ENCODE results near the gene ARL15.
"Not testable (repeated sequence)": the region's sequence is repeated elsewhere in the genome, so short reads cannot be mapped to it uniquely, and the experiment has no call there.

The ARL15 gene

DNA sequence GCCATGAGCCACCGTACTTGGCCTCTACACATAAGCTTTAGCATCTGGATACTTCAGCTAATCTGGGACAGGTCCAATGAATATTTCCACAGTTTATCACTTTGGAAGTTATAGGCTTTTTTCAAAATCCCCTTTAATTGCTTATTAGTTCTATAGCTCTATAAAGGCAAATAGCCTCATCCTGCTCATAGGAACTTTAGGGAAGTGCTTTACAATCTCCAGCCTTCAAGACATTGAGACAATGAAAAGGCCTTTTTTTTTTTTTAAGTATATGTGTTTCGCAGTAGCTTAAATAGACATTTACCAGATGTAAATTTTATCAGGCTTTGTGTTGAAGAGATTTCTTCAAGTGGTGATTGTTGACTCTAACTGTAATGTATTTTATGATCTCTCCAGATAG, 224.2 kb downstream of the ARL15 start:
- no peak for DNase-seq

DNA sequence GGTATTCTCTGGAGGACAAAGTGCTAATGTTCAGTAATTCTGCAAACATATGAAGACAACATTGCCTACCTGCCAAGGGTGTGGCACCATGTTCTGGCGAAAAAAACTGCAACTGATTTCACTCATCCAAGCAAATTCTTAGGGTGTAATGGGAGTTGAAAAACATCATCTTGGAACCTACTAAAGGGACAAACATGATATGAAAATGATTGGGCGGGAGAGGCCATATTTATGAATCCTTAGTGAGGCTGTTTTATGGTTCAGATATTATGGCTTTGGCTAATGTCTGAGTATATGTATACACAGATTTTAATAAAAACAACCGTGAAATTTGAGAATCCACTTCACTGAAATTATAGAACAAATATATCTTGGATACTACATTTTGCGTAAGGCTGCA, 225.7 kb downstream of the ARL15 start:
- no peak for DNase-seq

GRCh38 chr5:54083851-54084250, 226.5 kb downstream of the ARL15 start:
- peak; percentile 45 for DNase-seq

- DNase-seq: no peak
Observed at GRCh38 chr5:54083245-54083644, 227.1 kb downstream of the ARL15 start.

GRCh38 chr5:54081415-54081814, 229.0 kb downstream of the ARL15 start:
- no peak for DNase-seq

- DNase-seq: no peak
Observed at GRCh38 chr5:54080831-54081230, 229.5 kb downstream of the ARL15 start.

DNA sequence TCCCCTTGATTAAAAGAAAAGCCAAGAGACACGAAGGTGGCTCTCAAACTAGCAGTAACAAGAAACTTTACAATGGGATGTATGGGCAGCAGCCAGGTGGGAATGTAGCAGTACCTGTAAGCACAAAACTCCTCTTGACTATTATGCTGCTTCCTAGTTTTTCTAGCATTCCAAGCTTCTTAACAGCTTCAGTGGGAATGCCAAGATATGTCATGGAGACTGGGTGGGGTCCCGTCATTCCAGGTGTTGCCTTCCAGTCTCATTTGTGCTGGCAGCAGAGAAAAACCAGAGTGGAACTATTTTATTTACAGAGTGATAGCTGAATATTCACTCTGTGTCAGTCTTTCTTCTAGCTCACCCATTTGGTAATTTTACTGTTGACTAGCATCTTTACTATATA, 236.6 kb downstream of the ARL15 start:
- no peak for DNase-seq

DNA sequence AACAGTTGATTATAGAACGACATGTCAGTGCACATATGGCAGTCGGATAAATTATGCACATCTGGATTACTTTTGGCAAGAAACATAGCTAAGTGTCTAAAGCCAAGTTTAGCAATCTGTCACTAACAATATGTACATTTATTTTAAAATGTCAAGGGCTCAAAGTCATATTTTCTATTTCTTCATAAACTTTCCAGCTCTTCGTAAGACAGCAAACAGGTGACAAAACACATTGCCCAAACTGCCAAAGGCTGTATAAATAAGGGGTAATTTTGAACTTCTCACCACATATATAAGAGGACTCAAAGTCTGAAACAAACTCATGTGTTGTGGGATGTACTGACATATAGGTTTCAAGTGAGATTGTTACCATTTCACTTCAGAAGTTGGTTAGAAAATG, 237.2 kb downstream of the ARL15 start:
- DNase-seq: no peak

DNA sequence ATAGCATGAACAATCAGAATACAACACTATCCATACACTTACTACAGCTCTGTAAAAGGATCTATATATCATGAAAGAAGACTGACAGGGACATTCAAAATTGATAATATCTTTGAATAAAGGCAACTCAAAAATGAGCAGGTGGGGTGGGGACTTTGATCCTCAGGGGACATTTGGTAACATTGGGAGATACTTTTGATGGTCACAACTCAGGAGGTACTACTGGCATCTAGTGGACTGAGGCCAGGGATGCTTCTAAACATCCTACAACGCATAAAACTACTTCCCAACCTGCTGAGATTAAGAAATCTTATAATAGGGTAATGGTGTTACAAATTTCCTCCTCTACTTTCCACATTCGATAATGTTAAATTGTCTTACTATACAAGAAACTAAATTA, 243.9 kb downstream of the ARL15 start:
- DNase-seq: no peak

DNA sequence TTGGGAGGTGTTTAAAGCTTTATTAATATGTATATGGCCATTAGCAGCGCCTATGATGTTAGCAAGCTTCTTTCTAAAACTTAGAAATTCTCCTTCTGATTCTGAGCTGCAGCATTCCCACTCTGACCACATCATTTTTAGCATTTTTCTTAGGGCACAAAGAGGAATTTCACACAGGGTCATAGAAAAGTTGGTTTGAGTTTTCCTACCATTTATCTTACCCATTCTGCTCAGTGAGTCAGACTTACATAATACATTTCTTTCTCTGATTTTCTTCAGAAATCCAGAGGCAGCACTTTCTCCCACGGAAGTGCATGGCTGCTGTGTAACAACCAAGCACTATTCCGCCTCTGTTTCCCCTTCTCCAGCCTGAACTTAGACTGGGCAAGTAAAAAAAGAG, 246.6 kb downstream of the ARL15 start:
- peak; percentile 91 for DNase-seq

DNA sequence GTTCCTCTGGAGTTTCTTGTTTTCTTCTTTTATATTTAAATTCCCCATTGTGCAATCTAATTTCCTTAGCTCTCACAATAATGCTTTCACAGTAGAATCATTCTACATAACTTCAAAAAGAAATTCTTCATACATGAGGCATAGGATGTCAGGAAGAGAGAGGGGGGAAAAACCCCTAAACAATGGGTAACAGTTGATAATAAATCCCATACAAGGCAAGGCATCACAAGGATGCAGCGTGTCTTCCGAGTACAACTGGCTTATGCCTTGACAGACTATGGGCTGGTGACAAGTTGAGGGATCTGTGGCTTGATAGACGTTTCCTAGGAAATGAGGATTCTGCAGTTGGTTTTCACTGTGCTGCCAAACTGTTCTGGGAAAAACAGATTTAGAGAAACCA, 247.4 kb downstream of the ARL15 start:
- peak; percentile 91 for DNase-seq

- not testable (repeated sequence) for DNase-seq
Observed at GRCh38 chr5:54060919-54061318, 249.5 kb downstream of the ARL15 start.

- peak; percentile 68 for DNase-seq
Observed at GRCh38 chr5:54049963-54050362, 260.4 kb downstream of the ARL15 start.

DNA sequence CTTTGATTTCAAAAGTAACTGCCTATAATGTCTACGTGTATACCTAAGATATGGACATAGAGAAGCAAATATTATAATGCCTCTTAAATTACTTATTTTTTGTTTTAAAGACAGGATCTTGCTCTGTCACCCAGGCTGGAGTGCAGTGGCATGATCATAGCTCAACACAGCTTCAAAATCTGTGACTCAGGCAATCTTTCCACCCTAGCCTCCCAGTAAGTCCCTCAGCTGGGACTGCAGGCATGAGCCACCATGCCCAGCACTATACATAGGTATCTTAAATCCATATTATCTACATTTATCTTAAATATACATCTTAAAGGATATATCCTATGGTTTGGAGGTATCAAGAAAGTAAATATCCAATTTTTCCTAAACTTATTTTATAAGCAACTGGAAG, 261.2 kb downstream of the ARL15 start:
- peak; percentile 20 for DNase-seq

DNA sequence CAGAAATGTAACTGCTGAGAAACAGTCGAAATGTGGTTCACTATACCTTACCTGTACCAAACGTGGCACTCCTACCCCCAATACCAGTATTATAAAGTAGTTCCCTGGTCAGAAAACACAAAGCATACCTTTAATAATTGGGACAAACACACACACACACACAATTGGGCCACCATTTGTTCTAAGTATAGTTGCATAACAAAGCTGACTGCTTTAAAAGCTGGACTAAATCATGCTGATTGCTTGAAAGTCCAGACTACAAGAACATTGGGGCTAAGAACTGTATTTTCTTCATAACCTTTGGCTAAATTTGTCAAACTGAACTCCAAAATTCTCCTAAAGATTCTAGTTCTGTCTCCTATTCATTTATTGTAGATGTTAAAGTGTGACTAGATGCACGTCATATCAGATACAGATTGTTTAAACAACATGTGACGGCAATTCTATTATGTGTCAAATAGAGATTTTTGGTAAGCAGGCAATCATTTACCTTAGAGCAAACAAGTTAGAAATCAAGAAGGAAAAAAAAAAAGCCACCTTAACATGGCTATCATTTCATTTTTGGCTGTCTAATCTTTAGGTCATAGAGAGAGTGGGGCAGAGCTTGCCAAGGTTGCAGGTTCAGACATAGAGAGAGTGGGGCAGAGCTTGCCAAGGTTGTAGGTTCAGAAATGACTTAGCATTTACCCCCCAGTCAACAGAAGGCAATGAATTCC, 265.1 kb downstream of the ARL15 start:
- no peak for DNase-seq

DNA sequence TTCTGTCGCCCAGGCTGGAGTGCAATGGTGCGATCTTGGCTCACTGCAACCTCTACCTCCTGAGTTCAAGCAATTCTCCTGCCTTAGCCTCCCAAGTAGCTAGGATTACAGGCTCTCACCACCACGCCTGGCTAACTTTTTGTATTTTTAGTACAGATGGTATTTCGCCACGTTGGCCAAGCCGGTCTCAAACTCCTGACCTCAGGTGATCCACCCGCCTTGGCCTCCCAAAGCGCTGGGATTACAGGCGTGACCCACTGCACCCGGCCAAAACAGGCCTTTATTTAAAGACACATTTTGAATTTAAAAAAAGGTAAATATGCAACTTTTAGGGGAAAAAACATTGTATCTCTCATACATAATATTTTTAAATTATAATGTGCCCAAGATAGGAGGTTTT, 266.1 kb downstream of the ARL15 start:
- not testable (repeated sequence) for DNase-seq

DNA sequence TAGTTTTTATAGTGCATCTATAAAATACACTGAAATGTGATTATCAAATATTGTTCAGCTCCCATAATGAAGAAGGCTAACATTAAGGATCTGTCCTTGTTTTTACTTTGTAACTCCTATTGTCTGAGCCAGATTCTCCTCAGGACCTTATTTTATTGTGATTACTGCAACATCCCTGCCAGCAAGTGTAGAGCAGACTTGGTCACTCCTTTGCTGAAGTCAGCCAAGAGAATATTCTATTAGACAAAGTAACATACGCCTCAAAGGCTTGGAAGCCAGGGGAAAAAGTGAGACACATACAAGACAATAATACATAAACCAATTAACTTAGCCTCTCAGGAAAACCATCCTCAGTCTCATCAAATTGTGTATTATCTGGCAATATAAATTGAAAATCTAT, 269.6 kb downstream of the ARL15 start:
- DNase-seq: no peak

GRCh38 chr5:54040018-54040417, 270.4 kb downstream of the ARL15 start:
- DNase-seq: no peak

GRCh38 chr5:54037205-54037604, 273.2 kb downstream of the ARL15 start:
- DNase-seq: no peak

GRCh38 chr5:54030981-54031380, 279.4 kb downstream of the ARL15 start:
- no peak for DNase-seq

- DNase-seq: peak; percentile 65
Observed at GRCh38 chr5:54024466-54024865, 285.9 kb downstream of the ARL15 start.

DNA sequence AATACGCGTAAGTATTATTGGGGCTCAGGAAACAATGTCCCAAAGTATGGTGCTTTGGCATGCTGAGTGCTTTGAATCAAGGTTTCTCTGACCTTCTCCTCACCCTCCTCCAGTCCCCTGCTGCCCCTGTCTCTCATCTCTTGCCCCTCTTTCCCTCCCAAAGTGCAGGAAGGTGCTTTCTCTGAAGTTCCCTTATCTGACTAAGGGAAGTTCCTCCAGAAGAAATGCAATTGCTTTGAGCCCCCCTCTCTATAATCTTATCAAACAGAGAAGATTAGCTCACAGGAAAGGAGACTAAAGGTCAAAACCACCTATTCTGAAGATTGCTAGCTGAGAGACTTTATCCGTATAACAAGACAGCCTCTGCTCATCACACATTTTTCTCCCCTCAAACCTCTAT, 288.1 kb downstream of the ARL15 start:
- DNase-seq: no peak

DNA sequence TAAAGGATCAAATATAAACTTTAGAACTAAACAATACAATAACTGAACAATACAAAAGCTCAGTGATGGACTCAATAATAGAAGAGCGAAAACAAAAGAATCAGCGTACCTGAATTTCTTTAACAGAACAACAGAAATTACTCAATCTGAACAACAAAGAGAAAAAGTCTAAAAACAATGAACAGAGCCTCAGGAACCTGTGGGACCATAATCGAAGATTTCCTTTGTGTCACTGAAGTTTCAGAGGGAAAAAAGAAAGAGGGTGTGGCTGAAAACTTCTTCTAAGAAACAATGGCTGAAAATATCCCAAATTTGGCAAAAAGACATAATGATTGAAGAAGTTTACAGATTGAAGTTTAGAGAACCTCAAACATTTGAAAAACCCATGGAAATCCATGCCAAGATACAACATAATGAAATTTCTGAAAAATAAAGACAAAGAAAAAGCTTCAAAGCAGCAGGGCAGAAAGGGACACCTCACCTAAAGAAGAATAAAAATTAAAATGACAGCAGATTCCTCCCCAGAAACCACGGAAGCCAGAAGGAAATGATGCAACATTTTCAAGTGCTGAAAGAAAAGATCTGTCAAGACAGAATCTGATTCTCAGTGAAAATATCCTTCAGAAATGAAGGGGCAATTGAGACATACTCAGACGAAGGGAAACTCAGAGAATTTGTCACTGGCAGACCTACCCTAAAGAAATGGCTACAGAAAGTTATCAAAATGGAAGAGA, 288.8 kb downstream of the ARL15 start:
- DNase-seq: peak; percentile 44

DNA sequence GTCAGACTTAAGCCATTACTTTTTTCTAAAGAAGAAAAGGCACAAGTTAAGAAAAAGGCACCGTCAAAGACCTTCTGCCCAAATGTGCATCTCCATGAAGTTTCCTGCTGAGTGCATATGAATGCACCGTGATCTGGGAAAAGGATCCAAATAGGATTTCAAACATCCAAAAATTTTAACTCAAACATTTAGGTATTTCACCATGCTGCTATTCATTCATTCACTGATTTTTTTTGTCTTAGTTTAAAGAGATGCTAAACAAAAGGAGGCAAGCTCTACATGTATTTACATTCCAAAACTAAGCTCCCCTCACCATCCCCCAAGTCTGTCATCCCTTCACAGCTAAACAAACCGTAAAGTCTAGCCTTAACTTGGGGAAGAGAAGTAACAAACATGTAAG, 291.9 kb downstream of the ARL15 start:
- DNase-seq: no peak

DNA sequence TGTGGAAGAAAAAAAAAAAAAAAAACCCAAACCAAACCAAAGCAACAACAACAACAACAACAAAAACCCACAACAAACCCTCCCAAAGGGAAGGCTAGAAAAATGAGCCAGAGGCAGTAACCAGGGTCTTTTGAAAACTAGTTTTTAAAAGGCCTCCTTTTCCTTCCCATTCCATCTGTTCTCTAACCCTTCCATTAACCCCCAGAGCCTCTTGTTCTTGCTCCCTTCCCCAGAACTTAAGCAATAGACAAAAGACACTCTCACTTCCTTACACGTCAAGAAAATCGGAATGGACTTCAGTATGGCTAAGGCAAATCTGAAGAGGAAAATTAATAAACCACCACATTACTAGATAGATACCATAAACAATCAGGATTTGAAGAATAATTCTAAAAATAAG, 292.8 kb downstream of the ARL15 start:
- no peak for DNase-seq
